Measurements from ENCODE around the gene GCKR.

GRCh38 chr2:27489498-27490397 is 6.9 kb upstream of the GCKR start, which contains the start of gene IFT172:
- TF ChIP-seq KLF1 (tag by site-specific recombination; IDR thresholded peaks at IDR 0.05) (no peak), BCL11A (tag by site-specific recombination; IDR thresholded peaks at IDR 0.05; ENCODE audit: low read depth) (no peak), ZNF433 (tag by site-specific recombination; IDR thresholded peaks at IDR 0.05; ENCODE audit: low read depth) (no peak), CTCF (tag by site-specific recombination; IDR thresholded peaks at IDR 0.05) (no peak)

All from HEK293 (cell line).